Mucosa of descending colon (tissue), 3 donors: ENCODE measurements around the gene TMEM135. TPM values are rescaled to one million over a fixed set of nuclear protein-coding genes. Genes with fewer than 3 reads are reported as not detected.
"Not testable (repeated sequence)": the region's sequence is repeated elsewhere in the genome, so short reads cannot be mapped to it uniquely, and the experiment has no call there.

Experiments used
- ATAC-seq: fragments of 200-7000 bp; cut with Tn5 transposase; one replicate; pipeline ENCODE4 v1.9.1; 2020; ENCODE audit warnings: mild to moderate bottlenecking, moderate library complexity
- DNase-seq, 3 donors: peaks; one replicate each; pipeline ENCODE4 v3.0.0-alpha.2; 2020
- H3K36me3 ChIP-seq: fragments of 200-600 bp; one replicate; pipeline ENCODE4 v1.8.0; 2021; ENCODE audit warnings: low read depth, mild to moderate bottlenecking
- H3K4me1 ChIP-seq: fragments of 200-600 bp; one replicate; pipeline ENCODE4 v1.8.0; 2021; ENCODE audit warnings: low read depth, mild to moderate bottlenecking
- H3K4me3 ChIP-seq: fragments of 200-600 bp; one replicate; pipeline ENCODE4 v1.8.0; 2021; ENCODE audit warnings: mild to moderate bottlenecking
- H3K9me3 ChIP-seq: fragments of 200-600 bp; one replicate; pipeline ENCODE4 v1.8.0; 2021; ENCODE audit warnings: mild to moderate bottlenecking
- CTCF ChIP-seq: fragments of 200-600 bp; IDR thresholded peaks from one replicate; pipeline ENCODE4 v1.8.0; 2022; ENCODE audit warnings: antibody characterized with exemption, mild to moderate bottlenecking
- intact Hi-C, 2 donors: fragments of 100-400 bp; cut with DNase I in 1 of 2; cut with micrococcal nuclease in 1 of 2; formaldehyde crosslinking; loops; one replicate each; pipeline versions ENCODE4 v1.11.0 to v1.11.1; 2022; cut with DNase I, micrococcal nuclease
- total RNA-seq, 3 donors: library from RNA; stranded (reverse); fragmentation: NEBNext Ultra II Directional in 2 of 3; extraction: Animal tissue kit (Norgen Biotek cat#: 25700) in 2 of 3; gene quantifications; one replicate each; pipeline versions ENCODE4 v1.2.1 to v1.2.4, GENCODE V29; 2021 to 2023
- donor health status: DM: no; HTN: no; CAD: no; lungs with moderate emphysema.
- donor health status: DM: no; HTN: no; CAD: no.
- donor health status: DM: no; HTN: yes; CAD: no.

The TMEM135 gene
- total RNA-seq, 3 donors from 2014 or later: 32.8 to 37.6 (median 37.0) TPM

DNA sequence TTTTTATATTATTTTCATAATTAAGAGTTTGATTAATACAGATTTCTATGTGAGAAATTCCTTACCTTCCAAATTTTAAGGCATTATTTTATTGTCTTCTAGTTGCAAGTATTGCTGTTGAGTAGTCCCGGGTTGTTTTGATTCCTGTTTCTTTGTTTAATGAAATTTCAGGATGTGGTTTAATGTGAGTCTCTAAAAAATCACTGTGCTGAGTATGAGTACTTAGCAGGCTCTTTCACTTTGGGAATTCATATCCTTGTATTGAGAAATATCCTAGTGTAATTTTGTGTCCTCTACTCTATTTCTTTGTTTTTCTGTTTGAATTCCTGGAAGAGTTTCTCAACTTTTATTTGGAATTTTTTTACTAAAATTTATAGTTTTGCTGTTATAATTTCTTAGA, 113.2 kb downstream of the TMEM135 start:
- Histone ChIP-seq H3K9me3 (no peaks in the 10 kb centered on the region), H3K4me1 (no peaks in the 10 kb centered on the region), H3K36me3 (no peaks in the 10 kb centered on the region), H3K4me3 (no peak overlapping the region)
- DNase-seq (no peak), ATAC-seq (no peak)
- TF ChIP-seq CTCF: no peak
- intact Hi-C loops: no loop called here

DNA sequence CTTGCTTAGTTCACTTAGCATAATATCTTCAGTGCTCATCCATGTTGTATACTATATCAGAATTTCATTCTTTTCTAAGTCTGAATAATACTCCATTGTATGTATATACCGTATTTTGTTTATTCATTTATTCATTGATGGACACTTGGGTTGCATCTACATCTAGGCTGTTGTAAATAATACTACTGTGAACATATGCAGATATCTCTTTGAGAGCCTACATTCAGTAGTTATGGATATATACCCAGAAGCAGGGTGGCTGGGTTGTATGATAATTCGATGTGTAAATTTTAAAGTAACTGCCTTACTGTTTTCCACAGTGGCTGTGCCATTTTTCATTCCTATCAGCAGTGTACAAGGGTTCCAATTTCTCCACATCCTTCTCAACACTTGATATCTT, 116.5 kb downstream of the TMEM135 start:
- intact Hi-C loops: no loop called here
- Histone ChIP-seq H3K9me3 (no peaks in the 10 kb centered on the region), H3K4me3 (no peak overlapping the region), H3K4me1 (no peaks in the 10 kb centered on the region), H3K36me3 (no peaks in the 10 kb centered on the region)
- TF ChIP-seq CTCF: no peak
- ATAC-seq (no peak), DNase-seq (no peak)

DNA sequence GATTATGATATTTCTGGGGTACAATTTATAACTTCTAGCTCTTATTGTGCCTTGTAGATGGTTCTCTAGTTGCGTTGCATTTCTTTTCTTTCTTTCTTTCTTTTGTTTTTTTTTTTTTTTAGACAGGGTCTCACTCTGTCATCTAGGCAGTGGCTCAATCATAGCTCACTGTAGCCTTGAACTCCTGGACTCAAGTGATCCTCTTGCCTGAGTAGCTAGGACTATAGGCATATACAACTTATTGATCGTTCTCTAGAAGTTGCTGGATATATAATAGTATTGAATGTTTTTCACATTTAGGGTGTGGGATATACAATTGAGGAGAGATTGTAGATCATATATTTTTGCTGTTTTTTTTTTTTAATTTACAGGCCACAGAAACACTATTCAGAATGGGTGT, 119.2 kb downstream of the TMEM135 start:
- Histone ChIP-seq H3K36me3 (no peaks in the 10 kb centered on the region), H3K9me3 (no peaks in the 10 kb centered on the region), H3K4me3 (no peak overlapping the region), H3K4me1 (no peaks in the 10 kb centered on the region)
- no peak for ATAC-seq
- TF ChIP-seq CTCF: no peak
- DNase-seq: no peak
- intact Hi-C loops: no loop called here

- ATAC-seq, intact Hi-C loops: not testable (repeated sequence)
Observed at GRCh38 chr11:87169076-87169475, 131.3 kb downstream of the TMEM135 start.

GRCh38 chr11:87173185-87174039, 135.7 kb downstream of the TMEM135 start:
- Histone ChIP-seq H3K4me1 (no peaks in the 10 kb centered on the region), H3K36me3 (no peaks in the 10 kb centered on the region), H3K4me3 (no peak overlapping the region), H3K9me3 (peaks cover 9% of the 10 kb centered on the region)
- DNase-seq (no peak), ATAC-seq (no peak)
- TF ChIP-seq CTCF: no peak
- intact Hi-C loops: no loop called here

More at GRCh38 chr11:87169076-87169475, 131.3 kb downstream of the TMEM135 start:
- DNase-seq, H3K36me3 ChIP-seq, H3K9me3 ChIP-seq, H3K4me3 ChIP-seq, H3K4me1 ChIP-seq: not testable (repeated sequence)

DNA sequence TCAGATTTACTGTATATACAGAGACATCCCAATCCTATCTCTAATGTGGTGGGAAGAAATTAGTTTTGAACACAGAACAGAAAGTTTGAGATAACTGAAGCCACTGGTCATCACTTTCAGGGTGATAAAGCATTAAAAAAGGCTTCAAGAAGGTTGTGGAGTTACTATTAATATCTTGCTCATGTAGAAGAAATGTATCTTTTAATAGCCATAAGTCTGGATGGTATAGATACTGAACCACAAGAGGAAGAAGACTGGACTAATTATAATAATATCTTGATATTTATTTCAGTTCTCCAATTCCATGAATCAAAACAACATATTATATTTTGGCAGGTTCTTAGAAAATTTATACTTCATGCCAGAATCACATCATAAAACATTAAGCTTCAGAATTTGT, 137.1 kb downstream of the TMEM135 start:
- Histone ChIP-seq H3K4me3 (no peak overlapping the region), H3K36me3 (no peaks in the 10 kb centered on the region), H3K4me1 (no peaks in the 10 kb centered on the region), H3K9me3 (peaks cover 7% of the 10 kb centered on the region)
- intact Hi-C loops: no loop called here
- no peak for ATAC-seq
- no peak for TF ChIP-seq CTCF
- no peak for DNase-seq
